Endodermal cell (in vitro differentiated cells): ENCODE results near the gene PANX2. TPM values are rescaled to one million over a fixed set of nuclear protein-coding genes. Genes with fewer than 3 reads are reported as not detected.
A peak's percentile ranks its signal among the peaks of the same experiment; 100 is the strongest.

Experiments
- DNase-seq: peaks from one replicate; pipeline ENCODE4 v3.0.0-alpha.2; 2017
- H3K27ac ChIP-seq: 2 replicates; pipeline ENCODE4 v1.5.1; 2013; ENCODE audit warnings: mild to moderate bottlenecking, low read depth, low read length, moderate library complexity
- H3K27me3 ChIP-seq: 2 replicates; pipeline ENCODE4 v1.6.1; 2013; ENCODE audit warnings: mild to moderate bottlenecking, low read length, moderate library complexity; ENCODE audit not compliant: insufficient read depth, control insufficient read depth, poor library complexity, severe bottlenecking
- H3K36me3 ChIP-seq: 2 replicates; pipeline ENCODE4 v1.7.0; 2013; ENCODE audit warnings: mild to moderate bottlenecking, low read length, moderate library complexity; ENCODE audit not compliant: control insufficient read depth, insufficient read depth
- H3K4me1 ChIP-seq: one replicate; pipeline ENCODE4 v1.7.0; 2013; ENCODE audit warnings: low read length; ENCODE audit not compliant: control insufficient read depth, insufficient read depth
- H3K4me3 ChIP-seq: 2 replicates; pipeline ENCODE4 v1.5.1; 2013; ENCODE audit warnings: mild to moderate bottlenecking, low read length, moderate library complexity
- H3K9ac ChIP-seq: 2 replicates; pipeline ENCODE4 v1.6.1; 2013; ENCODE audit warnings: mild to moderate bottlenecking, low read length, moderate library complexity; ENCODE audit not compliant: poor library complexity, severe bottlenecking; ENCODE audit errors: extremely low read depth
- H3K9me3 ChIP-seq: 2 replicates; pipeline ENCODE4 v1.6.1; 2013; ENCODE audit warnings: mild to moderate bottlenecking, low read length, moderate library complexity; ENCODE audit not compliant: control insufficient read depth
- H3K27ac Mint-ChIP-seq: 2 replicates; pipeline ENCODE4 v1.8.0; 2020; ENCODE audit warnings: mixed read lengths
- H3K27me3 Mint-ChIP-seq: 2 replicates; pipeline ENCODE4 v1.8.0; 2021; ENCODE audit warnings: mild to moderate bottlenecking, mixed read lengths; ENCODE audit not compliant: insufficient read depth
- H3K36me3 Mint-ChIP-seq: 2 replicates; pipeline ENCODE4 v1.8.0; 2020; ENCODE audit warnings: low read depth, mixed read lengths
- H3K4me1 Mint-ChIP-seq: 2 replicates; pipeline ENCODE4 v1.8.0; 2020; ENCODE audit warnings: mixed read lengths
- H3K4me3 Mint-ChIP-seq: 2 replicates; pipeline ENCODE4 v1.8.0; 2020; ENCODE audit warnings: mild to moderate bottlenecking, moderate library complexity, mixed read lengths
- H3K9me3 Mint-ChIP-seq: 2 replicates; pipeline ENCODE4 v1.8.0; 2020; ENCODE audit warnings: mild to moderate bottlenecking, mixed read lengths
- WGBS, 2 experiments: methylation state at CpG; one replicate each; pipeline versions ENCODE4 v1.1.5 to v1.1.7; 2013; ENCODE audit warnings: missing lambda C conversion rate in 2 of 2, mixed read lengths in 1 of 2; ENCODE audit not compliant: insufficient coverage in 1 of 2, insufficient read length in 1 of 2; 5-methylcytosine and 5-hydroxymethylcytosine counted together
- total RNA-seq, 2 donors: library from RNA; stranded (reverse); fragmentation: NEBNext Ultra II Directional in 1 of 2; extraction: Animal tissue kit (Norgen Biotek cat#: 25700) in 1 of 2; gene quantifications; 2 replicates in 1 of 2; 3 replicates in 1 of 2; pipeline ENCODE4 v1.2.1, GENCODE V29; 2021
- TF ChIP-seq, protein P1 (sequence below): fragments of 200-600 bp; sonication (generic); conservative IDR thresholded peaks from 2 replicates; pipeline ENCODE4 v1.5.0; 2021; ENCODE audit warnings: antibody characterized with exemption, mild to moderate bottlenecking

PANX2 gene
- total RNA-seq, 2 donors from 2014 or later, result 8.8 to 11.2 TPM

DNA sequence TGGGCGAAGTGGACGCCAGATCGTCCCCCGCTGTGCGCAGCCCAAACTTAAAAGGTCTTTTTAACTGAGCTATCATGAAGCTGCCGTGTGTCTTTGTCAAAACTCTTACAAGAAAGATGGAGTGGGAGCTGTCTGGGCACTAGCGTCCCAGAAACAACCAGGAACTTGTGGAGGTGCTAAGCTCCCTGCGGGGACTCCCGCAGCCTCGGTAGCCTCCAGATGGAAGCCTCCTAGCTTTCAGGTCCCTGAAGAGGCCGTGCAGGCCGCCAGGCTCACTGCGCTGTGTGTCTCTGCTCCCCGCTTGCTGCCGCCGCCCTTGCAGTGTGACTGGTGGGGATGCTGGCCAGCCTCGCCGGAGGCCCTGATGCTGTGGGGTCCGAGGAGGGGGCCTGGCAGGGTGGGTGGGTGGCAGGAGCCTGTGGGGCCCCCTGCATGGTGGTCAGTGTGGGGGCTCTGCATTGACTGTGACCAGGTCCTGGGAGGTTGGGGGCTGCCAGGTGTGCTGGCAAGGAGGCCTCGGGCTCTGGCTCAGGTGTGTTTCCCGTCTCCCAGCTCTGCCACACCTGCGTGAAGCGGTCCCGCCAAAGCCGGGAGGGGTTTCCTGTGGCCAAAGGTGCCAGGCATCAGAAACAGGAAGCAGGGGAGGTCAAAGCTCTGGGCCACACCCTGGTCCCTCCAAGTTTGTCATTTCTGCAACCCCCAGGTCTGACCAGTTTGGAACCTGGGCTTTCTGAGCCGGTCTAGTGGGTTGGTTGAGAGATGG, 16.4 kb downstream of the PANX2 start:
- Histone ChIP-seq H3K36me3 (peaks cover 6% of the 10 kb centered on the region), H3K27me3 (no peaks in the 10 kb centered on the region), H3K27ac (no peak overlapping the region), H3K4me1 (peaks cover 4% of the 10 kb centered on the region), H3K9me3 (no peaks in the 10 kb centered on the region), H3K9ac (peak overlapping the region; percentile 57), H3K4me3 (peak overlapping the region; percentile 85)
- Mint-ChIP-seq H3K9me3 (no peaks in the 10 kb centered on the region), H3K27me3 (peaks cover 3% of the 10 kb centered on the region), H3K4me1 (no peaks in the 10 kb centered on the region), H3K36me3 (peaks cover 7% of the 10 kb centered on the region), H3K4me3 (peak overlapping the region; percentile 82), H3K27ac (peak overlapping the region; percentile 86)
- 60 to 65% methylated on average over 22 to 26 of the region's 26 CpGs for WGBS, 2 experiments
- TF ChIP-seq, protein P1, sequence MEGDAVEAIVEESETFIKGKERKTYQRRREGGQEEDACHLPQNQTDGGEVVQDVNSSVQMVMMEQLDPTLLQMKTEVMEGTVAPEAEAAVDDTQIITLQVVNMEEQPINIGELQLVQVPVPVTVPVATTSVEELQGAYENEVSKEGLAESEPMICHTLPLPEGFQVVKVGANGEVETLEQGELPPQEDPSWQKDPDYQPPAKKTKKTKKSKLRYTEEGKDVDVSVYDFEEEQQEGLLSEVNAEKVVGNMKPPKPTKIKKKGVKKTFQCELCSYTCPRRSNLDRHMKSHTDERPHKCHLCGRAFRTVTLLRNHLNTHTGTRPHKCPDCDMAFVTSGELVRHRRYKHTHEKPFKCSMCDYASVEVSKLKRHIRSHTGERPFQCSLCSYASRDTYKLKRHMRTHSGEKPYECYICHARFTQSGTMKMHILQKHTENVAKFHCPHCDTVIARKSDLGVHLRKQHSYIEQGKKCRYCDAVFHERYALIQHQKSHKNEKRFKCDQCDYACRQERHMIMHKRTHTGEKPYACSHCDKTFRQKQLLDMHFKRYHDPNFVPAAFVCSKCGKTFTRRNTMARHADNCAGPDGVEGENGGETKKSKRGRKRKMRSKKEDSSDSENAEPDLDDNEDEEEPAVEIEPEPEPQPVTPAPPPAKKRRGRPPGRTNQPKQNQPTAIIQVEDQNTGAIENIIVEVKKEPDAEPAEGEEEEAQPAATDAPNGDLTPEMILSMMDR, result no peak
- DNase-seq, result no peak

- Histone ChIP-seq H3K27me3 (no peaks in the 10 kb centered on the region), H3K27ac (no peak overlapping the region), H3K4me3 (no peak overlapping the region), H3K36me3 (peaks cover 6% of the 10 kb centered on the region), H3K9ac (no peak overlapping the region), H3K4me1 (peaks cover 4% of the 10 kb centered on the region), H3K9me3 (no peaks in the 10 kb centered on the region)
- WGBS, 2 experiments, result 91 to 95% methylated on average over 11 of the region's 11 CpGs
- TF ChIP-seq, protein P1, result no peak
- Mint-ChIP-seq H3K4me1 (no peaks in the 10 kb centered on the region), H3K4me3 (no peak overlapping the region), H3K27me3 (peaks cover 3% of the 10 kb centered on the region), H3K27ac (no peak overlapping the region), H3K9me3 (no peaks in the 10 kb centered on the region), H3K36me3 (peaks cover 7% of the 10 kb centered on the region)
- DNase-seq, result no peak
Measured at GRCh38 chr22:50188356-50188755, 17.8 kb downstream of the PANX2 start.

DNA sequence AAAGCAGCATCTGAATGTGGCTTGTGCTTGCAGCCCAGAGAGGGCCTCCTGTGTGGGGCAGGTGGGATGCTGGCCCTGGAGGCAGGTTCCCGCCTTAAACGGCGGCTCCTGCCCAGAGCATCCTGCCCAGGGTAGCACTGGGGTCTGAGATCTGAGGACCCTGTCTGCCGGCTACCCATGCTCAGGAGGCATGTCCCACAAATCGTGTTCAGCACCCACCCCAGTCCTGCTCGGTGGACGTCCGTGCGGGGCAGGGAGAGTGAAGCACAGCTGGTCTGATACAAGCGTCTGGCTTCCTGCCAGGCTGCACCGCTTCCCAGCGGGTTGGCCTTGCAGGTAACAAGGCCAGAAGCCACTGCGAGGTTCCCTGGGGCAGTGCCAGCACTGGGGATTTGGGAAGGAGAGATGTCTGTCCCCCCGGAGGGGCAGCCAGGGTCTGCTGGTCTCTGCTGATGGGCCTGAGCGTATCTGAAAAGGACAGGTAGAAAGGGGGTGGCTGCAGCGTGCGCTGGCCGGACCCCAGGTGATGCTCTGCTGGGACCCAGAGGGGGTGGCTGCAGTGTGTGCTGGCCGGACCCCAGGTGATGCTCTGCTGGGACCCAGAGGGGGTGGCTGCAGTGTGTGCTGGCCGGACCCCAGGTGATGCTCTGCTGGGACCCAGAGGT, 18.8 kb downstream of the PANX2 start:
- Mint-ChIP-seq H3K4me3 (no peak overlapping the region), H3K27ac (no peak overlapping the region)
- 90 to 95% methylated on average over 12 to 20 of the region's 20 CpGs for WGBS, 2 experiments

More for the DNA sequence above, 18.8 kb downstream of the PANX2 start:
- Histone ChIP-seq H3K36me3 (peaks cover 7% of the 10 kb centered on the region), H3K4me1 (peaks cover 4% of the 10 kb centered on the region), H3K4me3 (no peak overlapping the region), H3K27ac (no peak overlapping the region), H3K9ac (no peak overlapping the region), H3K9me3 (no peaks in the 10 kb centered on the region), H3K27me3 (no peaks in the 10 kb centered on the region)
- no peaks in the 10 kb centered on the region for H3K9me3 Mint-ChIP-seq
- DNase-seq, result no peak
- peaks cover 3% of the 10 kb centered on the region for H3K27me3 Mint-ChIP-seq
- H3K4me1 Mint-ChIP-seq, result no peaks in the 10 kb centered on the region
- peaks cover 7% of the 10 kb centered on the region for H3K36me3 Mint-ChIP-seq
- TF ChIP-seq, protein P1, result no peak
